ENCODE results near the gene TREM2. TPM values are rescaled to one million over a fixed set of nuclear protein-coding genes. Genes with fewer than 3 reads are reported as not detected.

TREM2 gene
- polyA plus RNA-seq, 1 donor, result not detected

GRCh38 chr6:41182069-41183034, 19.4 kb upstream of the TREM2 start:
- DNase-seq (ENCODE audit: low read depth), result no peak

- no peak for DNase-seq (ENCODE audit: low read depth)
Observed at GRCh38 chr6:41181566-41181965, 18.6 kb upstream of the TREM2 start.

GRCh38 chr6:41179163-41179562, 16.2 kb upstream of the TREM2 start:
- DNase-seq (ENCODE audit: low read depth), result no peak

DNA sequence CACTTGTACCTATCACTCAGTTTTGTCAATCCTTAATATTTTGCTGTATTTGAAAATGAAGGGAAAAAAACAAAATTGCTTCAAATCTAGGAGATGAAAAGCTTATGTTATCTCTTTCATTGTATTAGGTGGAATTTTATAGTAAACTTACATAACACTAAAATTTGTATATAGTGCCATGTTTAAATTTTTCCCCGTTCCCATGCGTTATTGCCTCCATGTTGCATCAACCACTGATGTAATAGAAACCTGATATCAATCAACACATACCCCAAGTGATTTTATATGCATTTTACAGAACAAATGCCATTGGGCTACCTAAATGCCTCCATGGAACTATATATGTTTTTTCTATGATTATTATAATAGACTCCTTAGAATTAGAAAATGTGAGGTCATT, 14.8 kb upstream of the TREM2 start:
- DNase-seq (ENCODE audit: low read depth), result no peak

GRCh38 chr6:41177287-41177686, 14.4 kb upstream of the TREM2 start:
- no peak for DNase-seq (ENCODE audit: low read depth)

DNA sequence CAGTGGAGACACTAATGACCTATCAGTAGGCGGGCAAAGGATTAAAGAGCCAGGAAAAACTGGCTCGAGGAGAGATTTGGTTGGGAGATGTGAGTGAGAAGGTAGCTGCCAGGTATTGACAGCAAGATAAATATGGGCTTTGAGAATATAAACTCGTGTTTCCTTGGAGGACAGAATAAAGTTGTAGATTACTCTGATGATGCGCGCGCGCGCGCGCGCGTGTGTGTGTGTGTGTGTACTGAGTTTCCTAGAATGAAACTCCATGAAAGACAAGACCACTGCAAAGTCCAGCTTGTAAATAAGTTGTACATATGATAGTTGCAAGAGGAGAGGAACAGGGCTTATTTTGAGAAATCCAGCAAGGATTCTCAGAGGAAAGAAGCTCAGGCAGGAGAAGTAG, 13.3 kb upstream of the TREM2 start:
- no peak for DNase-seq (ENCODE audit: low read depth)

- DNase-seq (ENCODE audit: low read depth), result no peak
Observed at GRCh38 chr6:41175084-41175483, 12.2 kb upstream of the TREM2 start.

DNA sequence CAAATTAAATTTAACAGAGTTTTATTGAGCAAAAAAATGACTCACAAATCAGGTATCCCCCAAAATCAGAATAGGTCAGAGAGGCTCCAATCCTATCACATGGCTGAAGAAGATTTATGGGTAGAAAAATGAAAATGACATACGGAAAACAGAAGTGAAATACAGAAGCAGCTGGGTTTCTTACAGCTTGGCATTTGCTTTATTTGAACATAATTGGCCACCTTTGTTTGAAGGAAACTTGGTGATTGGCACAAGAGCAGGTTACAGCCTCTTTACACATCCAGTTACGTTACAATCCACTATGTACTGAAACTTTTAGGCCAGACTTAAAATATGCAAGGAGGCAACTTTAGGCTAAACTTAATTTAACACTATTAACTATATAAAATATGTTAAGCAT, 11.7 kb upstream of the TREM2 start:
- DNase-seq (ENCODE audit: low read depth), result no peak

- DNase-seq (ENCODE audit: low read depth), result no peak
Observed at GRCh38 chr6:41171908-41172307, 9.0 kb upstream of the TREM2 start.

GRCh38 chr6:41170547-41171160, 7.7 kb upstream of the TREM2 start:
- no peak for DNase-seq (ENCODE audit: low read depth)

GRCh38 chr6:41167173-41167963, 4.5 kb upstream of the TREM2 start:
- no peak for DNase-seq (ENCODE audit: low read depth)

- no peak for DNase-seq (ENCODE audit: low read depth)
Observed at GRCh38 chr6:41164551-41165120, 1.7 kb upstream of the TREM2 start.

- DNase-seq (ENCODE audit: low read depth), result no peak
Observed at GRCh38 chr6:41163419-41163717, 452 bp upstream of the TREM2 start.

DNA sequence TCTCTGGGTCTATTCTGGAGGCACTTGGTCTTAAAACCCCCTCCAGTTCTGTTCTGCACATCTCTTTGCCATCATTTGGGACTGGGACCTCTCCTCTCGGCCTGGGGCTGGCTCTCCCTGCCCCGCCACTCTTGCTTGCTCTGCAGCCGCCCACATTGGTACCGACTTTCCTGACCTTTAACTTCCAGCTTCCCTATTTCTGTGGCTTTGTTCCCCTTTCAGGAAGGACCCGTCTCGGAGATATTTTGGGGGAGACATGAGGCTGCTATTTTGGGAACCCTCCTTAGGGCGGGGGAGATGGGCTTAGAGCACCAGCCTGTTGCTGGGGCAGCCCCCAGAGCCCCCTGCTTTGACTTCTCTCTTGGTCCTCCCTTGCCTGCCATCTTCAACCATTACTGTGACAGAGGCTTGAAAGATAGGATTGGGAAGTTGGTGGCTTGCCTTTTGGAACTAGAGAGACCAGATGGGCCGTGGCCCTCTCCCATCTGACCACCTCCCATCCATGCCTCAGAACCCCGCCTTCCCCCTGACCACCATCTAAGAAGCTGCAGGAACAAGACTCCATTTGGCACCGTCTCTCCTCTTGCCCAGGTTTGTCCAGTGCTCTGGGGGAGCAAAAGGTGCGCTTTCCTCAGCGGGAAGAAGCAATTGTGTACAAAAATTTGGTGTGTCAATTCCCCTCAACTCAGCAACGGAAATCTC, 914 bp downstream of the TREM2 start:
- DNase-seq (ENCODE audit: low read depth), result no peak

DNA sequence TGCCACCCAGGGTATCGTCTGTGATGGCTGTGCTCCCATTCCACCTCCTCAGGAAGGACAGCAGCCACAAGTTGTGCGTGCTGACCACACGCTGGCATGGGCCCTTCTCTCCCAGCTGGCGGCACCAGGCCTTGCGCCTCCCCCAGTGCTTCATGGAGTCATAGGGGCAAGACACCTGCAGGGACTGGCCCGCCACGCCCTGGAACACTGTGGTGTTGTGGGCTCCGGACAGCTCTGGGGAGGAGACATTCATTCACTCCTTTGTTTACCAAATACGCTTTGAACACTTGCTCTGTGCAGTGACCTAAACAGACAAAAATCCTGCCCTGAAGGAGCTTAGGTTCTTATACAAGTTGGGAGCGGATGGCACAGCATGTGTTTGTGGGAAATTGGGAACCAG, 1.5 kb downstream of the TREM2 start:
- DNase-seq (ENCODE audit: low read depth), result no peak

- no peak for DNase-seq (ENCODE audit: low read depth)
Observed at GRCh38 chr6:41160933-41161332, 2.0 kb downstream of the TREM2 start.

DNA sequence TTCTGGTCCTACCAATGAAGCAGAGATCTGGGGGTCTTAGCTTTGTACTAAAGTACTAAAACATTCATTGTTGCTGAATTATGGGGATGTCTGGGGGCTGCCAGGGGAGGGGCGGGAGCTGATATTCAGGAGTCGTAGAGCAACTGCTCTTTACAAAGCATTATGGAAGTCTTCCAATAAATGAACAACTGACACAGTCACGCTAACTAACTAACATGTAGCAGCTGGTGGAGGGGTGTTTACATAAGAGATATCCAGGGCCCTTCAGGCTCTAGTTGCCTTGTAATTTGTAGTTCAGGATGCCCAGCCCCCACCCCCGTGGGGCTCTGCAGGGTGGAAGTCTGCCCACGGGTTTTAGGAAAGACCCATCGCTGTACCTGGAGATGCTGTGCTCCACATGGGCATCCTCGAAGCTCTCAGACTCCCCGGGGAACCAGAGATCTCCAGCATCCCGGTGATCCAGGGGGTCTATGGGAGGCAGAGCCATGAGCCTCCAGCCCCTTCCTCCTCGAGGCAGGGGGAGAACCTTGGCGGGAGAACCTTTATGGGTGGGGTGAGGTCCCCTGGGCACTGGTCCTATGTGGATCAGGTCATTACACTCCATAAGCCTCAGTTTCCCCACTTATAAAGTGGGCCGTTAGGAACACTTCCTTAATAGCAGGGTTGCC, 3.4 kb downstream of the TREM2 start:
- no peak for DNase-seq (ENCODE audit: low read depth)

GRCh38 chr6:41157323-41157722, 5.6 kb downstream of the TREM2 start:
- no peak for DNase-seq (ENCODE audit: low read depth)

GRCh38 chr6:41156771-41157170, 6.1 kb downstream of the TREM2 start:
- DNase-seq (ENCODE audit: low read depth), result no peak

DNA sequence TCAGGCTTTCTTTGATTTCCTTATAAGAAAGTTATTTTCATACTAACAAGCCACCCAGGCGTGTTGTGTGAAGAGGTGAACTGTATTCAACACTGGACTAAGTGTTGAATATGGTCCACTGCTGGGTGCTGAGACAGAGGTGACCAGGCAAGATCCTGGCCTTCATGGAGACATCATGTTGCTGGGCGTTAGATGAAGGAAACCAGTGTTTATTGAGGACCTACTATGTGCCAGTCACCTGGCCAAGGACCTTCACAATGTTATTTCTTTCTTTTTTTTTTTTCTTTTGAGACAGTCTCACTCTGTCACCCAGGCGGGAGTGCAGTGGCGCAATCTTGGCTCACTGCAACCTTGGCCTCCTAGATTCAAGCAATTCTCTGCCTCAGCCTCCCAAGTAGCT, 6.9 kb downstream of the TREM2 start:
- no peak for DNase-seq (ENCODE audit: low read depth)

Data from forelimb muscle (tissue), 1 donor.